ENCODE data around the gene XRCC5.

DNA sequence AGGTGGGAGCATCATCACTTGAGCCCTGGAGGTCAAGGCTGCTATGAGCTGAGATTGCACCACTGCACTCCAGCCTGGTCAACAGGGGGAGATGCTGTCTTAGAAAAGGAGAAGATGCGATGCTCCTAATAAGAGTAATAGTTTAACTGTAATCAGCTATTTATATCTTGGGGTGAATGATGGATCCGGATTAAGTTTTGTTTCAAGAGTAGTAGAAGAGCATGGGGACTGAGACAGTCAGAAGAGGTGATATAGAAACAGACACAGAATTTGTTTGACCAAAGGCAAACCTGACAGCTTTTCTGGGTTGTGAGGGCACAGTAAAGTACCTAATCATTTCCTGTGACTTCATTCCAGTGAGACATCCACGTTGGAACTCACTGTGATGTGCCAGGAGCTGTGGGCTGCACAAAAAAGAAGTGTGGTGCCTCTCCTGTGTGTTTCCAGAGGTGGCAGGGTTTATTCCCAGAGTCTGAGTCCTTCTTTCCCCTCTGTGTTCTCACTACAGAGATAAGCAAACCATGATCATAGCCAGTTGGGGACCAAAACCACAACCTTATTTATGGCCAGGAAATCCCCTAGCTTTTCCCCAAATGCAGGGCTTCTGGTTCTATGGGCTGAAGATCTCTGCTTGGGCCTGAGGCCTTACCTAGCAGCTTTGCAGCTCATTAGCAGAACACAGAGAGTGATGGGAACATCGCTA is 113.7 kb downstream of the XRCC5 start:
- TF ChIP-seq, protein P1, sequence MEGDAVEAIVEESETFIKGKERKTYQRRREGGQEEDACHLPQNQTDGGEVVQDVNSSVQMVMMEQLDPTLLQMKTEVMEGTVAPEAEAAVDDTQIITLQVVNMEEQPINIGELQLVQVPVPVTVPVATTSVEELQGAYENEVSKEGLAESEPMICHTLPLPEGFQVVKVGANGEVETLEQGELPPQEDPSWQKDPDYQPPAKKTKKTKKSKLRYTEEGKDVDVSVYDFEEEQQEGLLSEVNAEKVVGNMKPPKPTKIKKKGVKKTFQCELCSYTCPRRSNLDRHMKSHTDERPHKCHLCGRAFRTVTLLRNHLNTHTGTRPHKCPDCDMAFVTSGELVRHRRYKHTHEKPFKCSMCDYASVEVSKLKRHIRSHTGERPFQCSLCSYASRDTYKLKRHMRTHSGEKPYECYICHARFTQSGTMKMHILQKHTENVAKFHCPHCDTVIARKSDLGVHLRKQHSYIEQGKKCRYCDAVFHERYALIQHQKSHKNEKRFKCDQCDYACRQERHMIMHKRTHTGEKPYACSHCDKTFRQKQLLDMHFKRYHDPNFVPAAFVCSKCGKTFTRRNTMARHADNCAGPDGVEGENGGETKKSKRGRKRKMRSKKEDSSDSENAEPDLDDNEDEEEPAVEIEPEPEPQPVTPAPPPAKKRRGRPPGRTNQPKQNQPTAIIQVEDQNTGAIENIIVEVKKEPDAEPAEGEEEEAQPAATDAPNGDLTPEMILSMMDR (IDR thresholded peaks at IDR 0.05): no peak
- no peak for TF ChIP-seq POLR2A (IDR thresholded peaks at IDR 0.05)

Measured in testis (tissue), 2 donors.